HUES64 (cell line): Measurements from ENCODE around the gene PRR23E. TPM values are rescaled to one million over a fixed set of nuclear protein-coding genes. Genes with fewer than 3 reads are reported as not detected.

ENCODE experiments used
- H3K27ac ChIP-seq: 2 replicates; pipeline ENCODE4 v1.7.0; 2013; ENCODE audit warnings: low read depth, low read length, inconsistent platforms
- H3K27me3 ChIP-seq: 2 replicates; pipeline ENCODE4 v1.6.1; 2013; ENCODE audit warnings: mild to moderate bottlenecking, low read length; ENCODE audit not compliant: insufficient read depth
- H3K36me3 ChIP-seq: 2 replicates; pipeline ENCODE4 v1.6.1; 2013; ENCODE audit warnings: mild to moderate bottlenecking, low read length; ENCODE audit not compliant: insufficient read depth
- H3K4me1 ChIP-seq: 2 replicates; pipeline ENCODE4 v1.6.1; 2013; ENCODE audit warnings: mild to moderate bottlenecking, low read length, moderate library complexity; ENCODE audit not compliant: insufficient read depth
- H3K4me3 ChIP-seq: 2 replicates; pipeline ENCODE4 v1.5.1; 2013; ENCODE audit warnings: mild to moderate bottlenecking, low read length, moderate library complexity
- H3K9ac ChIP-seq: 2 replicates; pipeline ENCODE4 v1.6.1; 2013; ENCODE audit warnings: mild to moderate bottlenecking, low read depth, low read length
- H3K9me3 ChIP-seq: 2 replicates; pipeline ENCODE4 v1.6.1; 2013; ENCODE audit warnings: low read depth, low read length; ENCODE audit not compliant: insufficient read depth
- WGBS: fragments of 150-250, 120-280 bp; methylation state at CpG from one replicate; pipeline ENCODE4 v1.1.7; 2013; ENCODE audit warnings: missing lambda C conversion rate; 5-methylcytosine and 5-hydroxymethylcytosine counted together
- polyA plus RNA-seq, 2 experiments: library from polyadenylated mRNA; stranded (reverse); fragments of 50-300 nt; gene quantifications; one replicate each; pipeline ENCODE4 v1.2.3, GENCODE V29; 2013

PRR23E gene, protein sequence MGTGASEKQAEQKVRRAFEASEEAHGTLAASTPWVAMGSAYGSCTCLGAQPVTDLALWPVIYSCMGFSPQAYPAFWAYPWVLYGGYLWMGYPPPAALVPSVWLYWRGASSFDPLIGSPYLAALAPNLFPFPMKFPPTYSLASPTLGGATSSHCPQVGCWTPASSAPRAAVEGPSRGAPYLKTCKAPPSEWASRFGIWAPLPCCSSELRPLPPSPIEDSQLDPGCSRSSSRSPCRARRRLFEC
- polyA plus RNA-seq (2013, experiment 1 of 2), result not detected
- not detected for polyA plus RNA-seq (2013, experiment 2 of 2)

DNA sequence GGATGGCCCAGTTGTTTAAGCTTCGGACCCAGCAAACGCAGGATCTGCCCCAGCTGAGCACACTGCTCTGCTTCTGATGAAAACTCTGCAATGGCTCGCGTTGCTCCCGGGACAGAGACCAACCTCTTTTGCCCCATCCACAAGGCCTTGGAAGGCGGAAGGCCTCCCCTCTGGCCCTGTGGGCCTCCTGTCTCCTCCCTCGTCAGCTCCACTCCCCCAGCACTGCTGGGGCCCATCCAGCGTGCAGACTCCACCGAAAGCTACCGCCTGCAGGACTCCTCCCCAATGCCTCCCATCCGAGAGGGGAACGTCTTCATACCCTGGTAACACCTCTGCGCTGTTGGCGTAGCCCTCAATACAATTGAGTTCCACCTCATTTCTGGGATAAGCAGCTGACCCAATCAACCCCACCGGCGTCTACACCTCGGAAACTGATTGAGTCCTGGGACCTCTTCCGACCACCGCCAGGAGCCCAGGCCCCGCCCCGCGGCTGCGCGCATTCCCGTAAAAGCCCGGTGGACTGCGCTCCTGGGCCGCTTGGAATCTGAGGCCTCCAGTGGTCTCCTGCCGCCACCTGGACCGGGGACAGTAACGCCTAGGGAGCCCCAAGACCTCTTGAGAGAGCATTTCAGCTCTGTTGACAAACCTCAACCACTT is at the start of gene PRR23E:
Gene PRR23E (plus strand): TSS at position 556 of the 657 bp plus-strand sequence. CDS start 3,555 bp downstream, outside the sequence.
- no peak within 1 kb of the TSS for H3K9ac ChIP-seq
- H3K4me1 ChIP-seq, result no peaks in the 10 kb centered on the region
- WGBS, result 96% methylated on average over 31 of the region's 31 CpGs
- no peak within 1 kb of the TSS for H3K4me3 ChIP-seq
- H3K27me3 ChIP-seq, result no peaks in the 10 kb centered on the region
- peaks cover 4% of the 10 kb centered on the region; the same call in 1 of the 2 replicates for H3K9me3 ChIP-seq
- no peak within 1 kb of the TSS for H3K27ac ChIP-seq
- no peaks in the 10 kb centered on the region for H3K36me3 ChIP-seq

DNA sequence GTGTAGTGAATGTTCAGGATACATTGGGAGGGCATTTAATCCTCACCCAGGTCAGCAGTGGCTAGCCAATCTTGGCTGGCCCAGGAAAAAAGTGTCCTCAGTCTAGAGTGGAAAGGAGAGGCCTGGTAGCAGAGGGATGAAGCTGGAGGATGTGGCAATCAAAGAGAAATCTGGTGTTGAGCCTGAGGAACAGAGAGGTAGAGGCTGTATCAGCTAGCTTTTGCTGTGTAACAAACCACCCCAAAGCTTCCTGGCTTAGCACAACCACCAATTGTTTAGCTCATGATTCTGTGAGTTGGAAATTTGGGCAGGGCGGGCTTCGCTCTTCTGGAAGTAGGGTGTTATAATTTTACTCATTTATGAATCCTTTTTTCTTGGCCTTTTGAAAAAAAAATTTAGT is 49.8 kb upstream of the PRR23E start:
- Histone ChIP-seq H3K9ac (no peak overlapping the region), H3K4me1 (no peaks in the 10 kb centered on the region), H3K9me3 (no peaks in the 10 kb centered on the region), H3K27ac (no peak overlapping the region), H3K36me3 (no peaks in the 10 kb centered on the region), H3K27me3 (no peaks in the 10 kb centered on the region), H3K4me3 (no peak overlapping the region)
- WGBS, result no CpG with 5 or more reads among the region's 2 CpGs

DNA sequence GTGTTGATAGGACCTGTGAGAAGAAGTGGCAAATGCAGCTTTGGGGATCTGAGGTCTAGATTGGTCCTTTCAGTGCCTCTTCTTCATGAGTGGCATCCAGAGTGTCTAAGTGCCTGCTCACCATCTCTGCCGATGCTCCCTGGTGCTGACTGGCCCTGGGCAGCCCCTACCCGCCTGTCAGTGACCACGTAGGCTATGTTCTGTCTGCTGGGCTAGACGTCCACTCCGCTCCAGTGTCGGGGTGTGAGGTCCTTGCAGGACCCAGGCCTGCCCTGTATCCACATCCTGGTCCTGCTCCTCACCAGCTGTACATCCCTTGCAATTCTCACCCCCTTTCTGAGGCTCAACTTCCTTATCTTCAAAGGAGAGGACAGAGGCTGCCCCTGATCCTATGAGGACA is 48.3 kb upstream of the PRR23E start:
- Histone ChIP-seq H3K9me3 (no peaks in the 10 kb centered on the region), H3K9ac (no peak overlapping the region), H3K27me3 (no peaks in the 10 kb centered on the region), H3K27ac (no peak overlapping the region), H3K4me3 (no peak overlapping the region), H3K36me3 (no peaks in the 10 kb centered on the region), H3K4me1 (no peaks in the 10 kb centered on the region)
- 93% methylated on average over 6 of the region's 6 CpGs for WGBS

DNA sequence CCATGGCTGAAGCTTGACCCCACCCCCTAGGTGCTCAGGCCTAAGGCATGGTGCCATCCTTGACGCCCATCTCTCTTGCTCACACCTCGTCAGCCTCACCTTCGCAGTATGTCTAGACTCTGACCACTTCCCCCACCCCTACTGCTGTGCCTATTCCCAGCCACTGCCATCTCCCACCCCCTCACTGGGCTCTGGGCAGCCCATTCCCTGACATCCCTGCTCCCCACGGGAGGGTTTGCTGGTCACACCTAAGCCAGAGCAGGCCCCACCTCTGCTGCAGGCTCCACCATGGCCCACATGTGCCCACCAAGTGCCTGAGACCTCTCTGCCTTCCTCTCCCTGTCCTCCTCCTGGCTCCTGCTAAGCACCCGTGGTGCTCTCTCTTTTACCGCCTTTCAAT is 47.7 kb upstream of the PRR23E start:
- no peaks in the 10 kb centered on the region for H3K36me3 ChIP-seq
- WGBS, result 91% methylated on average over 6 of the region's 6 CpGs
- H3K4me1 ChIP-seq, result no peaks in the 10 kb centered on the region
- no peaks in the 10 kb centered on the region for H3K27me3 ChIP-seq
- H3K4me3 ChIP-seq, result no peak overlapping the region
- no peak overlapping the region for H3K9ac ChIP-seq
- H3K27ac ChIP-seq, result no peak overlapping the region
- no peaks in the 10 kb centered on the region for H3K9me3 ChIP-seq

DNA sequence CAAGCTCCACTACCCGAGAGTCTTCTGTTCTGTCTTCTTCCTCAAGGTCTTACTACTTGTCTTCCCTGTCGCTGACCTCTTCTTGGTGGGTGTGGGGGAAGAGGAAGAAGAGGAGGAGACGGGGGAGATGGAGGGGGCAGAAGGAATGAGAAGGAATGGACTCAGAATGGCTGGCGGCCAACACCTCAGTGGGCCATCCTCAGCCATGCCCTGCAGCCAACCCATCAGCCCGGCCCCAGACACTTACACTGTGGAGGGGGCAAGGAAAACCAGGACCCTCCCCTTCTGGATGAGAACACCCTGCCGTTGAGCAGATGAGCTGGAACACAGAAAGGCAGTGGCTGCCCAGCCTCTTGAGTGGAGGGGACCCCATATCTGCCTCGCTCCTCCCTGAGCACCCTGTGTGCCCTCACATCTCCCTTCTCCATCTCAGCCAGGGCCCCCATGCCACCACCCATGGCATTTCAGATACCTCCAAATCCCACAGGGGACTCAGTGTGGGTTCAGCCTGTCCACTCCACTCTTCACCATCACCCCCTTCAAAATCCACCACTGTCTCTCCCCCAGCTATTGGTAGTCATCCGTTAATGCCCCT is 45.5 kb upstream of the PRR23E start:
- Histone ChIP-seq H3K4me3 (no peak overlapping the region), H3K27ac (no peak overlapping the region)

DNA sequence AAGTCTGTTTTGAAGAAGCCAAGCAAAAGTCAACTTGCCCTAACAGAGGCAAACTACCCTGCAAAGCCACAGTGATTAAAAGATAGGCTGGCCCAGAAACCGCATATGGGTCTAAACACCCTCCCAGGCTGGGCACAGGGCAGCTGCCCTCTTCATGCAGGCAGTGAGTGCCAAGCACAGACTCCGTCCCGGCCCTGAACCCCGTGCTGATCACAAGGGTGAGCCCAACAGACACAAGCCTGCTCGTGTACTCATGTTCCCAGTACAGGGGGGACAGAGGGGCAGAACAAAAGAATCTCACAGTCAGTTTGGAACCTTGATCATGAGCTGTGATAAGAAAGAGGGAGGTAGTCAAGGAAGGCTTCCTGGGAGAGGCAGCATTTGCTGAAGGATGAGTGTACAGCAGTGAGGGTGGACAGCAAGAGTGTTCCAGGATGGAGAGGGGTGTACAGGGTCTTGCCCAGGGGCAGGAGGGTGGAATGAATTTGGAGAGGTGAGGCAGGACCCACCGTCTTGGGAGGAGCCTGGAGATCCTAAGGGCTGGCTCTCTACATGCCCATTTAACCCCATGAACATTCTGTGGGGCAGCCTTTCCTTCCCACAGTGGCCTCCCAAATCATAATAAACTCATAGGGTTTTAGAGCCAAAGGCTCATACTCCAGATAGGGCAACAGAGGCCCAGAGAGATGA is 43.2 kb upstream of the PRR23E start:
- no peak overlapping the region for H3K27ac ChIP-seq
- no peaks in the 10 kb centered on the region for H3K4me1 ChIP-seq
- no peaks in the 10 kb centered on the region for H3K9me3 ChIP-seq
- H3K9ac ChIP-seq, result no peak overlapping the region
- H3K36me3 ChIP-seq, result no peaks in the 10 kb centered on the region
- 91% methylated on average over 6 of the region's 6 CpGs for WGBS
- no peaks in the 10 kb centered on the region for H3K27me3 ChIP-seq
- no peak overlapping the region for H3K4me3 ChIP-seq

More for the DNA sequence above, 45.5 kb upstream of the PRR23E start:
- H3K36me3 ChIP-seq, result no peaks in the 10 kb centered on the region
- no peaks in the 10 kb centered on the region for H3K9me3 ChIP-seq
- WGBS, result 85% methylated on average over 8 of the region's 8 CpGs
- no peaks in the 10 kb centered on the region for H3K27me3 ChIP-seq
- H3K9ac ChIP-seq, result no peak overlapping the region
- H3K4me1 ChIP-seq, result no peaks in the 10 kb centered on the region

DNA sequence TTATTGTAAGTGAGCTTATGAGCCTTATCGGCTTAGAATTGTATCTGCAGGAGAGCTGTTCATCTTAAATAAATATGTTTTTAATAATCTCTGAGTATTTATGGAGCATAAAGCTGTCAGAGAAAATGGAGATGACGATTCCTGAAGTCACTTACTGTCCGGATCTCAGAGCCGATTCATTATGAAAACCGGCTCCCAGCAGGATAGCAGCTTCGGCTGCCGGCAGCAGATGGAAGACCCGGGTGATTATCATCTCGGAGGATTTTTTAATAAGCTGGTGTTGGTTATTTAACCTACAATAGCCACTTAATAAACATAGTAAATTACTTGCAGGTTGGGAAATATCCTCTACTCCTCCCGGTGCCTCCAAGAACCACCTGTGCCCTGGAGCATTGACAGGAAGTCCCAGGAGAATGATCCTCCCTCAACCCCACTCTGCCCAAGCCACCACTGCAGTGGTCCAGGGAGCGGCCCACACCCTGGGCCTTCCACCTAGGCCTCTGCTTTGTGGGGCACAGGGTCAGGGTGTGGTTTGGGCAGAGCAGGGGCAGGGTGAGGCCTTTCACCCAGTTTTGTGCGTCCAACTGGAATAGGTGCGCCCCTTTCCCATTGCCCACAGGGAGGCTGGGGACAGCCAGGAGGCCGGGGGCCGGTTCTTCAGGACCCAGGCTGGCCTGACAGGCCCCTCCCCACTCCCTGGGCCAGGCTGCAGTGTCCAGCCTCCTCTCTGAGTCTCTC is 42.2 kb upstream of the PRR23E start:
- Histone ChIP-seq H3K27ac (no peak overlapping the region), H3K36me3 (no peaks in the 10 kb centered on the region)
- WGBS, result 91% methylated on average over 13 of the region's 15 CpGs

DNA sequence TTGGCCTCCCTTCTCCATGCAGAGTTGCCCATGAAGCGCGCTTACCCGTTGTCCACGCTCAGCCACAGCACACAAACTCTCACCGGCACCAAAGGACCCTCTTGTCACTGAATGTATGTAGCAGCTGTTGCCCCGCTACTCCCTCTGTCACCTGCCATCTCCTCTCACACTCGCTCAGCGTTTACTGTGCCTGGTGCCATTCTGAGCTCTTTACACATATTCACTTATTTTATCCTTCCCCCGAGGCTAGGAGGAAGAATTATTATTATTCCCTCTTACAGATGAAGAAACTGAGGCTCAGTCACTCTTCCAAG is 41.7 kb upstream of the PRR23E start:
- no peaks in the 10 kb centered on the region for H3K9me3 ChIP-seq
- H3K36me3 ChIP-seq, result no peaks in the 10 kb centered on the region
- H3K4me3 ChIP-seq, result no peak overlapping the region
- H3K27ac ChIP-seq, result no peak overlapping the region
- 96% methylated on average over 8 of the region's 9 CpGs for WGBS
- no peaks in the 10 kb centered on the region for H3K4me1 ChIP-seq
- no peaks in the 10 kb centered on the region for H3K27me3 ChIP-seq
- H3K9ac ChIP-seq, result no peak overlapping the region

More for the DNA sequence above, 42.2 kb upstream of the PRR23E start:
- Histone ChIP-seq H3K9ac (no peak overlapping the region), H3K4me1 (no peaks in the 10 kb centered on the region), H3K9me3 (no peaks in the 10 kb centered on the region), H3K4me3 (no peak overlapping the region), H3K27me3 (no peaks in the 10 kb centered on the region)

DNA sequence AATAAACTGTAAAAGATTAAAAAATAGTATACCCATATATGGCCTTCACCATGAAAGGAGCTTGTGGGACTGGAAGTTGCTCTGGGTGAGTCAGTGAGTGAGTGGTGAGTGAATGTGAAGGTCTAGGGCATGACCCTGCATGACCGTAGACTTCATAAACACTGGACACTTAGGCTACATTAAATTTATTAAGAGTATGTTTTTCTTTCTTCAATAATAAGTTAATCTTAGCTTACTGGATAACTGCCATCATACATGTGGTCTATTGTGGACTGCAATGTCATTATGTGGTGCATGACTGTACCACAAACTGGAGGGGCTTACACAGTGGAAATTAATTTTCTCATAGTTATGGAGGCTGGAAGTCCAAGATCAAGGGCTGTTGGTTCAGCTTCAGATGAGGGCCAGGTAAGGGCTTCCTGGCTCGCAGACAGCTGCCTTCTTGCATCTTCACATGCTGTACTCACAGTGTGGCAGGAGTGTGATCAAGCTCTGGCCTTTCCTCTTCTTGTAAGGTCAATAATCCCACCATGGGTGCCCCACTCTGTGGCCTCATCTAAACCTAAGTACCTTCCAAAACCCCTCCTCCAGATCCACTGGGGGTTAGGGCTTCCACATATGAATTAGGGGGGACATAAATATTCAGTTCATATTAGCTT is 40.8 kb upstream of the PRR23E start:
- H3K4me1 ChIP-seq, result no peaks in the 10 kb centered on the region
- H3K27ac ChIP-seq, result no peak overlapping the region
- H3K4me3 ChIP-seq, result no peak overlapping the region
- no peak overlapping the region for H3K9ac ChIP-seq
- 86% methylated on average over 2 of the region's 2 CpGs for WGBS
- no peaks in the 10 kb centered on the region for H3K9me3 ChIP-seq
- H3K36me3 ChIP-seq, result no peaks in the 10 kb centered on the region
- no peaks in the 10 kb centered on the region for H3K27me3 ChIP-seq

DNA sequence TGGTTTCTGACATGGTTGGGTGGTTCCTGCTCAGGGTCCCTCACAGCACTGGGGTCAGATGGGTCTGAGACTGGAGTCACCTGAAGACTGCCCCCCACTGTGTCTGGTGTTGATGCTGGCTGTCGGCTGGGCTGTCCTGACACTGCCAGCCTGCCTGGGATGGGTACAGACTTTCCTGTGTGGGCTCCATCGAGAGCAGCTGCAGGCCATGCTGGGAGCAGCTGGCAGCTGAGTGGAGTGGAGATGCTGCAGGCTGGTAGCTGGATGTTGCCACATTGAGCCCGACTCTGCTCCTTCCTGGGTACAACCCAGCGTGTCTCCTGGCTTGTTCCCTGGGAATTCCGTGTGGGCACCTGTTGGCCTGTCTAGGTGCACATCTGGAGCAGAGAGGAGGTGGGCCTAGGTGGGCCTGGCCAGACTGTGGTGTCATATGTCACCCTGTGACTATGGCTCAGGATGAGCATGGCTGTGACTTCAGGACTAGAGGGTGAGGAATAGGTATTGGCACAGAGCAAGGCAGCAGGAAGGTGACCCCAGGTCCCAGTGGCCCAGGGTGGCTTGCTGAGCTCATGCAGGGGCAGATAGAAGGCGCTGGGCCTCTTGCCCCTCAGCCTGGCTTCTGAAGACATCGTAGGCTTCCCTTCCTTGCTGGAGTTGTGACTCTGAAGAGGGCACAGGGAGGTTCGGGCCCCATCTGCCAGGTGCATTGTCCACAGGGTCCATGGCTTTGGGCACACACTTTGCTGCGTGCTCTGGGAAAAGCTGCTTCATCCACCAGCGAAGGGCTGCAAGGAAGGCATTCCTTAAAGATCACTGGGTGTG is 40.0 kb upstream of the PRR23E start:
- Histone ChIP-seq H3K9ac (no peak overlapping the region), H3K4me1 (no peaks in the 10 kb centered on the region), H3K27ac (no peak overlapping the region), H3K9me3 (no peaks in the 10 kb centered on the region), H3K27me3 (no peaks in the 10 kb centered on the region), H3K4me3 (no peak overlapping the region), H3K36me3 (no peaks in the 10 kb centered on the region)
- 91% methylated on average over 10 of the region's 10 CpGs for WGBS
